Stimulated activated CD8-positive, alpha-beta memory T cell treated with anti-CD3 and anti-CD28 coated beads, Interleukin-7, amount 100 ng/mL, for 4 hours (primary cell): ENCODE results near the gene TMEM119.

ENCODE experiments used
- DNase-seq, 2 donors: peaks; one replicate each; pipeline ENCODE4 v3.0.0-alpha.2; 2020; ENCODE audit warnings: low read depth in 2 of 2

The TMEM119 gene

DNA sequence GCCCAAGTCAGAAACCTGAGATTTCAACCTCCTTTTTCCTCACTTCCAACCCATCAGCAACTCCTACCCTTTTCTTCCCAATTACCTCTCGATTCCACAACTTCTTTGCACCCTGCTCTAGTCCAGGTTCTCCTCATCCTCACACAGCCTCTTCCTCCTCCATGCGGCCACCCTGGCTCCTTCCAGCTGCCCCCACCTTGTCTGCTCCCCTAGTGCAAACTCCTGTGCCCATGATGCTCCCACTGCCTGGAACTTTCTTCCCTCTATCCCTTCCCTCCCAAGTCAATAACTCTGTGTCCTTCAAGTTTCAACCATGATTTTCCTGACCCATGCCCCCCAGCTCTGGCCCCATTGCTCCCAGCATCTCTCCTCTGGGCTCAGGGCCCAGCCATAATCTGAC, 18.5 kb upstream of the TMEM119 start:
- DNase-seq, result no peak

DNA sequence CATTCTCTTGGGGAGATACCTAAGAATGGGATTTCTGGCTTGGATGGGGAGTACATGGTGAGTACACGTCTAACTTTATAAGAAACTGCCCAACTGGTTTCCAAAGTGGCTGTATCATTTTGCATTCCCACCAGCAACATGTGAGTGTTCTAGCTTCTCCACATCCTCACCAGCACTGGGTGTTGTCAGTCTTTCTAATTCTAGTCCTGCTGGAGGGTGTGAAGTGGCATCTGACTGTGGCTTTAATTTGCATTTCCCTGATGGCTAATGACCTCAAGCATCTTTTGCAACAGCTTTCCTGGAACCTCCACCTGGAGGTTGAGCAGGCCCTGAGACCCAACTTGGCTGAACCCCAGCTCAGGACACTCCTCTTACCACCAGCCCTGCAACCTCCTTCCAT, 18.0 kb upstream of the TMEM119 start:
- no peak for DNase-seq

DNA sequence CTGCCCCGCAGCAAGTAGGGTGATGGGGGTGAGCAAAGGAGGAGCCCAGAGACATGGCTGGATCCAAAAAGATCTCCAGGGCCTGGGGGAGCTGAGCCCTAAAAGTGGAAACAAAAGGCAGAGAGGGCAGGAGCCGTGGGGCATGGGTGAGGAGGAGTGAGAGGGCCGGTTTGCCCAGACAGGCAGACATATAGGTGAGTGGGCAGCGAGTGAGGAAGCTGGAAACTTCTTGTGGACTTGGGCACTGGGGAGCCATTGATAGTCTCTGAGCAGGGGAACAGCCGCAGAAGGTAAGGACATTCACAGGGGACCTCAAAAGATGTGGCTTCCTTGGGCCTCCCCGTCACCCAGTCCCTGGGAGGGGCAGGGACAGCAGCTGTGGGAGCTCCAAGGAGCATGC, 16.8 kb upstream of the TMEM119 start:
- no peak for DNase-seq

DNA sequence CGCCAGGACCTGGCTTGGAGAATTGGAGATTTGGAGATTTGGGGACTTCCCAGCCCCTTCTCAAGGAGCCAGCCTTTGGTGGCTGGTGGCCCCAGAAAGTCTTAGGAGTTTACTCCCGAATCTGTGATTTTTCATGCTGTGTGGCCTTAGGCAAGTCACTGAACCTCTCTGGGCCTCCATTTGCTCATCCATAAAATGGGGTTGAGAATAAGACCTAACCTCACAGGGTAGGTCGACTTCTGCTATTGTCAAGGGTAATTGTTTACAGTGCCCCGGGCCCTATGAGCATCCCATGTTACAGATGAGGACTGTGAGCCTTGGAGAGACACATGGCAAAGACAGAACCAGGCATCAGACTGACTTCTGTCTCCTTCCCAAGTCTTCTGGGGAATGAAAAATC, 16.2 kb upstream of the TMEM119 start:
- DNase-seq, result no peak

DNA sequence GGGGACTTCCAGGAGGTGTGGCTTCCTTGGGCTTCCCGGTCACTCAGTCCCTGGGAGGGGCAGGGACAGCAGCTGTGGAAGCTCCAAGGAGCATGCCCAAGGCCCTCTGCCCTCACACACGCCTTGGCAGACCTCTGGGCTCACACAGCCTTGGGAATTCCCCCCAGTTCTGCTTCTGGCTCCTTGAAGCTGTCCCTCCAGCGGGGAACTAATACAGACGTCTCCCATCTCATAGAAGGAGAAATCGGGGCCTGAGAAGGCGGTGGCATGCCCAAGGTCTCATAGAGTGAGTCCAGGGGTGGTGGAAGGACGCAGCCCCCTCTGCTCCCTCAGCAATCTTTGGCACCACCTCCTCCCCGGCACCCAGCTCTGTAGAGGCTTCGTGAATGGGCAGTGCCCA, 15.7 kb upstream of the TMEM119 start:
- no peak for DNase-seq

DNA sequence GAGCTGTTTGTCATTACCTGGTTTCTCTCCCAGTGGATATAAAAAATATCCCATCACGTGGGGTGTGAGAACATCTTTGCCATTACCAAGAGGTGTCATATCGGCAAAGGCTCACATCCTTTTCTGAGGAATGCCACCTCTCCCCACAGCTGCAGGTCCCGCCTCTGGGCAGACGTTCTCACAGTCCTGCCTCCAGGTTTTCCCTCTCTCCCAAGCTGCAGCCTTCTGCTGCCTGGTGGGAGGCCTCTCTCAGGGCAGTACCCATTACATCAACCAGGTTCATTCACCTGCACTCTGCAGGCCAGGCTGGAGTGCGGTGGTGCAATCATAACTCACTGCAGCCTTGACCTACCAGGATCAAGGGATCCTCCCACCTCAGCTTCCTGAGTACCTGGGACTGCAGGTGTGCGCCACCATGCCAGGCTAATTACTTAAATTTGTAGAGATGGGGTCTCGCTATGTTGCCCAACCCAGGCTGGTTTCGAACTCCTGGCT, 15.0 kb upstream of the TMEM119 start:
- DNase-seq, result no peak

DNA sequence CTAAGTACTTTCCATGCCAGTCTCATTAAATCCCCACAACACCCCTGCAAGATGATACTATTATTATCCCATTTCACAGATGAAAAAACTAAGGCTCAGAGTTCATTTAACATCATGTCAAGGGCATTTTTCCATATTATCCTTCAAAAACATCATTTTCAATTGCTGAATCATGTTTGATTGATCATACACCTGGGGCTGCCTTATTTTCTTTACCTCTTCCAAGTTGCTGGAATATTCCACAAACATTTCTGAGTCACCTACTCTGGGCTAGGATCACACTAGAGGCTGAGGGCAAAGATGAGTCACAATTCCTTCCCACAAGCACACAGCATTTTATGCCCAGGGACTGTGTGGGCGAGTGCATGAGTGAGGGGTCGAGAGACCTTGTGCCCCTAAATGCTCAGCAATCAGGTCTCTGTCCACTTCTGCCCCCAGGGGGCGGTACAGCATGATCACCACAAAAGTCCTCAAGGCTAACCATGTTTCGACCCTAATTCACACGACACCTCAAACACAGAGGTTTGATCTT, 14.1 kb upstream of the TMEM119 start:
- peak; percentile 53 to 62 for DNase-seq

DNA sequence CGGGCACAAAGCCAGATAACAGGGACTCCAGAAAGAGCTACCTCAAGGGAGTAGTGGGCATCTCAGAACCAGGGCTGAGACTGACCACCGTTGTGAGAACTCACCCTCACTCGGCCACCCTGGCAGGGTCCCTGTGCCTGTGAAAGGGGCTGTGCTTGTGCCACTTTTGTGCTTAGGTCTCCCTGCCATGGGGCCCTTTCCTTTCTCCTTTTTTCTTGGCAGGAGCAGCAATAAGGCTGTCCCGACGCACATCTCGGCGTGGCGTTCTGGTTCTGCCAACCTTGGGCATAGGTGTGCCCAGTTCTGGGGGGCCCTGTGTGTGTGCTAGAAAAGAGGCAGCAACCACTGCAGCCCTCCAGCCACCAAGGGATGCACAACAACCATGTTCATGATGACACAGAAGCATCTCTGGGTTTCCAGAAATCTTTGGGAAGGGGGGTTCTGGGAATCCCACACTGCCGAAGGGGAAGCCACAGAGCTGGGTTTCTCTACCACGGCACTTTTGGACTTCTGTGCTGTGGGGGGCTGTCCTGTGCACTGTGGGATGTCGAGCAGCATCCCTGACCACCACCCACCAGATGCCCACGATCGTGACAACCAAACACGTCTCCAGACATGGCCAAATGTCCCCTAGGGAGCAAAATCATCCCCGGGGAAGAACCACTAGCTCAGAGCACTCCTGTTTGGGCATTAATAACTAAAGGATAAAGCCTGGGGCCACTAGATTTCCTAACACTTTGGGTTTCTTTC, 13.1 kb upstream of the TMEM119 start:
- DNase-seq, result no peak

DNA sequence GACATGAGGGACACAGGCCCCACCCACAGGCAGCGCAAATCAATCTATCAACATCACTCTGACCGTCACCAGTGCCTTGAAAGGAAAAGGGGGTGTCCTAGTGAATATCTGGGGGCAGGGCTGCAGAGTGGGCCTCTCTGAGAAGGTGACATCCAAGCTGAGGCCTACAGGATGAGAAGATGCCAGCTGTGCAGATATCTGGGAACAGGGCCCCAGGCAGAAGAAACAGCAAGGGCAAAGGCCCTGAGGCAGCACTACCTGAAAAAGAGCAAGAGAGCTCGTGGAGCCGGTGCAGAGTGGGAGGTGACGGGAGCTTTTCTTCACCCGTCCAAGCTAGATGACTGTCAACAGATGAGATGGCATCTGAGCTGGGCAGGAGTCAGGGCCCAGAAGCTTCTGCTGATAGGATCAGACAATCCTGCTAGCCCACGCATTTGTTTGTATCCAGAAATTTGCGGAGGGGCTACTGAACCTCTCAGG, 12.5 kb upstream of the TMEM119 start:
- DNase-seq, result no peak

DNA sequence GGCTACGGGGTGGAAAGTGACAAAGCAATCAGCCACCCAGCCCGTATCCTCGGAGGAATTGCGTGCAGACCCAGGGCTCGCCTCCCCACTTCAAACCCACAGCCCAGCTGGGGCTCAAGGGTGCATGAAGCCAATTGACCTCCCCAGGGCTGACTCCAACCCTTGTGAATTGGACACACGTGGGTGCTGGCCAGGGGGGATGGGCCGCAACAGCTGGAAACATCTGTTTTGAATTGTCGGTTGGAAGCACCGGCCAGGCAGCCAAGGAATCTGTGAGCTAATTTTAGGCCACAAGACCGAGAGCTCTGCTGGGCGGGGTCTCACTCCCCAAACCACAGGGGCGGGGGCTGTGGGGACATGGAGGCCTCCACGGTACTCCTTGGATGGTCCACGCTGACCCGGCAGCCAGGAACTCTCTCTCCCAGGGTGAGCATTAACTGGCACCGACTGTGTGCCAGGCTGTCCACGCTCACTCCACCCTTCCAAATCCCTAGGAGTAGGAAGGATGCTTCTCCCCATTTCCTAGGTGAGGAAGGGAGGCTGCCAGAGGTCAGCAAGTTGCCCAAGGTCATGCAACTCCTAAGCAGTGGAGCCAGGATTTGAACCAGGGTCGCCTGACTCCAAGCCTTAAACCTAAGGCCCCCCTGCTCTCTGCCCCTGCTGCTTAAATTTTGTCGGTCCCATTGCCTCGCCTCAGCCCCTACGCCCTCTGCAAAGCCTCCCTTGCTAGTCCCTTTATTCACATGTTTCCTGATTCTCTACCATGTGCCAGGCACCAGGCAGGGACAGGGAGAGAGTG, 11.9 kb upstream of the TMEM119 start:
- DNase-seq, result no peak

DNA sequence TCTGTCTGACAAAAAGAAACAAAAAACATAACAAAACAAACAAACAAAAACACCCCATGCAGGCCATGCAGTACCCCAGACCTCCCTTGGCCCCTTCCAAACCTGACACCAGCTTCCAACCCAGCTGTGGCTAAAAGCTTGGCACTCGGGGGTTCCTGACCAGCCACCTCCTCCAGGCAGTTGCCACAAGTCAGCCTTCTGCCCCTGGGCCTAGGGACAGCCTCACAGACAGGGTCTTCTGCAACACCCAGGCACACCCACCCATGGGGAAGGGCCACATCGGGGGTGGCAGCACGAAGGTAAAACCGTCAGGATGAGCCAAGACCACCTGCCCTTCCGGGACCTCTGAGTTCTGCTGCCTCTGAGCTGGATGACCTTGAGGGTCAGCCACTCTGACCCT, 10.7 kb upstream of the TMEM119 start:
- no peak for DNase-seq

DNA sequence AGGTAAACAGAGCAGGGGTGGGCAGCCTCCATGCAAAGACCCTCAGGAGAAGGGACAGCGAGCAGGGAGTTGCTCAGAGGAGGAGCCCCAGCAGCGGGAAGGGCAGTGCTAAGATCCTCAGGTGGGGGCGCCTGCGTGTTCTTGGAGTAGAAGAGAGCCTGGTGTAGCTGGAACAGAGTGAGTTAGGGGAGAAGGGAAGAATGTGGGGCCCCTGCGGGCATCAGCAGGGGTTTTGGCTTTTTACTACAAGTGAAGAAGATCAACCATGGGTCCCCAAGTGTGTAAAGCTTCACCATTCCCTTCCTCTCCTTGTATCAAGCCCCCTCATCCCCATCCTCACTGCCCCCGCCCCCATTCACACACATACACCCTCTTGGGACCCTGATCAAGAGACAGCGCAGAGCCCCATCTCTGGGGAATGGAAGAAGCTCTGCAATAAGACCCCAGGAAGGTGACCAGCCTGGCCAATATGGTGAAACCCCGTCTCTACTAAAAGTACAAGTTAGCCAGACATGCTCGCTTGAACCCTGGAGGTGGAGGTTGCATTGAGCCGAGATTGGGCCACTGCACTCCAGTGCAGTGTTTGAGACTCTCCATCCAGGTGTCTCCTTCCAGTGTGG, 10.2 kb upstream of the TMEM119 start:
- no peak for DNase-seq

DNA sequence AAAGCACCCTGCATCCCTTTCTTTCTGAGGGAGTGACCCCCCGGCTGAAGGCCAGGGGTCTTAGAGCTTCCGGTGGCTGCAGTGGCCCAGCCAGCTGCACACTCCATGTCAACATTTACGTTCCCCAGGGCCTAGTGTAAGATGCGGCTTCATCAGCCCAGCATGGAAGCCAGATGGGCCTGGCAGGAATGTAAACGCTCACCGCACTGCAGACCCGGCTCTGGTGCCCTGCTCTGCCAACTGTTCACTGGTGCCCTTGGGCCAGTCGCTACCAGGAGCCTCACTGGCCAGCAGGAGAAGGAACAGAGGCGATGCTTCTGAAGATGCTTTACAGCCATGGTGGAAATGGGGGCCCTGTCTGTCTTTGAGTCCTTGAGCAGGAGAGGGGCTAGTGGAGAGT, 8.6 kb upstream of the TMEM119 start:
- DNase-seq, result no peak

DNA sequence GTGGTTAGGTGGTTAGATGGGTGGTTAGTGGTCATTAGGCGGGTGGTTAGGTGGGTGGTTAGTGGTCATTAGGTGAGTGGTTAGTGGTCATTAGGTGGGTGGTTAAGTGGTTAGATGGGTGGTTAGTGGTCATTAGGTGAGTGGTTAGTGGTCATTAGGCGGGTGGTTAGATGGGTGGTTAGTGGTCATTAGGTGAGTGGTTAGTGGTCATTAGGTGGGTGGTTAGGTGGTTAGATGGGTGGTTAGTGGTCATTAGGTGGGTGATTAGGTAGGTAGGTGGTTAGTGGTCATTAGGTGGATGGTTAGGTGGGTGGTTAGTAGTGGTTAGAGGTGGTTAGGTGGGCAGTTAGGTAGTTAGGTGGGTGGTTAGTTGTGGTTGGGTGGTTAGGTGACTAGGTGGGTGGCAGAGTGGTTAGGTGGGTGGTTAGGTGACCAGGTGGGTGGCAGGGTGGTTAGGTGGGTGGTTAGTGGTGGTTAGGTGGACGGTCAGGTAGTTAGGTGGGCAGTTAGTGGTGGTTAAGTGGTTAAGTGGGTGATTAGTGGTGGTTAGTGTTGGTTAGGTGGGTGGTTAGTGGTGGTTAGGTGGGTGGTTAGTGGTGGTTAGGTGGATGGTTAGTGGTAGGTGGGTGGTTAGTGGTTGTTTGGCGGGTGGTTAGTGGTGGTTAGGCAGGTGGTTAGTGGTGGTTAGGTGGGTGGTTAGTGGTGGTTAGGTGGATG, 8.0 kb upstream of the TMEM119 start:
- DNase-seq, result no peak

DNA sequence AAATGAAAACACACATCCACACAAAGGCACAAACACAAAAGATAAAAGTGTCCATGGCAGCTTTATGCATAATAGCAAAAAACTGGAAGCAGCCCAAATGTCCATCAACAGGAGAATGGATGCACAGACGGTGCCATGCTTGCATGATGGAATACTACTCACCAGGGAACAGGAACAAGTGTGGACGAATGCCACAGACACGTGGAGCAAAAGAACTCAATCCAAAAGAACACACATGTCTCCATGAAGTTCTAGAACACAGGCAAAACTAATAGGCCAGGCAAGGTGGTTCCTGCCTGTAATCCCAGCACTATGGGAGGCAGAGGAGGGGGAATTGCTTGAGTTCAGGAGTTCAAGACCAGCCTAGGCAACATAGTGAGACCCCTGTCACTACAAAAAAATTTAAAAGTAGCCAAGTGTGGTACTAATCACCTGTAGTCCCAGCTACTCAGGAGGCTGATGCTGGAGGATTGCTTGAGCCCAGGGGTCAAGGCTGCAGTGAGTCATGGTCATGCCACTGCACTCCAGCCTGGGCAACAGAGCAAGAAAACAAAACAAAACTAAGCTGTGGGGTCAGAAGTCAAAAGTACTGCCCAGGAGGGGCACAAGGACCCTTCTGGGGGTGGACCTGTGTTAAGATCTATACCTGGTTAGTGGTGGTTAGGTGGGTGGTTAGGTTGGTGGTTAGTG, 7.3 kb upstream of the TMEM119 start:
- no peak for DNase-seq

DNA sequence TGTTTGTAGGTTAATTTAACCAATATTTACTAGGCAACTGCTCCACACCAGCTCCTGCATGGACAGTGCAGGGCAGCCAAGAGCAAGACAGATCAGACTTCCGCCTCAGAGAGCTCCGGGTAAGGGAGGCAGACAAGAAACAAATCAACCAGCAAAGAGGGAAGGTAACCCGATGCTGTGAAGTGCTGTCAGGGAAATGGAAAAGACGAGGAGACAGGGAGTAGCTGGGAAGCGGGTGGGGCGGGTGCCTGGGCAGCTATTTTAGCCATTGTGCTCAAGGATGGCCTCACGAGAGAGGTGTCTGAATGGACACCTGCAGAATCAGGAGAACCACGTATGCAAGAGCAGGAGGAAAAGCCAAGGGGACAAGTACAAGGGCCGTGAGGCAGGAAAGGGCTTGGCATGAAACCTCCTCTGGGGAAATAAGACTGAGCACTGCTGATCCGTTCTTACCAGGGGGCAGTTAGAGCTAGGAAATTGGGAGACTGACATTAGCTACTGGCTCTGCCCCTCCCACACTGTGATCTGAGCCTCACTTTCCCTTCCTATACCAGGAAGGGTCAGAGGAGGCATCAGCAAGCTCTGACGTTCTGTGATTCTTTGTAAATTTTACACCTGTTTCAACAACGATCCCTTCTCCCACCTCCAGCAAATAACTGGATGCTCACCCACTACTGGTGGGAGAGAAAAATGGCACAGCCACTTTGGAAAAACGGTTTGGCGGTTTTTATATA, 6.5 kb upstream of the TMEM119 start:
- DNase-seq, result no peak

DNA sequence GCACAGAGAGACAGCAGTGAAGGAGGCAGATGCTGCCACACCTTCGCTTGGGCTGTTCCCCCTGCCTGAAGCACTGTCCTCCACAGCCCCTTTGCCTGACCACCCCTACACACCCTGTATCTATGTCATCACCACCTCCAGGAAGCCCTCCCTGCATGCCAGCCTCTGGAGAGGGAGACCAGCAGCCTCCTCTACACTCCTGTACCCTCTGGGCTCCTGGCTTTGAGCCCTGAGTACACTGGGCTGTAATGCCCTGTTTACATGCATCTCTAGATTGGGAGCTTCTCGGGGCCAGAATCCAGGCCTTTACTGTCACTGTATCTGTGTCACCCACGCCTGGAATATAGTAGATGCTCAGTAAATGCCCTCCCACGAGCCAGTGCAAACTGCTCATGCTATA, 5.9 kb upstream of the TMEM119 start:
- DNase-seq, result no peak

DNA sequence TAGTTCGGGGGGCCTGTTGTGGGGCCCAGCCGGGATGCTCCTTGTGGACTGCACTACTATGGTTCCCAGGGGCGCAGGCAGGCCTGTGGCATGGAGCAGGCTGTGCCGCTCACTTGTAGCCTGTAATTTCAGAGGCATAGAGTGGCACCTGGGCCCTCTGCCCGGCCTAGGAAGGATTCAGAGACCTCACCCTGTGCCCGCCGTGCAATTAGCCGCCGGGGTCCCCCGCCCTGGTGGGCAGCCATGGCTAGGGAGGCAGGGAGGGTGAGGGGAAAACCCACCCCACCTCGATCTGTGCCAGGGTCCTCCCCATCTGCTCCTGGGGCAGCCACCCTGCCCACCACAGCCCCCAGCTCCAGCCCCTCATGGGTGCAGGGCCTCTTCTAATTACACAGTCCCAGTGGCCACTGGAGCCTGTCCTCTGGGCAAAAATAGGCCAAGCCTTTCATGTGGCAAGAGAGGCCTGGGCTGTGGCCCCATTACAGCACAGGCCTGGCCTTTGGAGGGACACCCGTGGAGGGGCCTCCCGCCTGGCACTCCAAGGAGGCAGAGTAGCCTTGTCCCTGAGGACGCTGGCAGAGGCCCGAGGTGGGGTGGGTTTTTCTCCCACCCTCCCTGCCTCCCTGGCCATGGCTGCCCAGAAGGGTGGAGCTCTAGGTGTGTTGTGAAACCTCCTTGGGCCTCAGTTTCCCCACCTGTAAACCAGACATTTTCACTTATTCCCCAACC, 5.3 kb upstream of the TMEM119 start:
- no peak for DNase-seq

DNA sequence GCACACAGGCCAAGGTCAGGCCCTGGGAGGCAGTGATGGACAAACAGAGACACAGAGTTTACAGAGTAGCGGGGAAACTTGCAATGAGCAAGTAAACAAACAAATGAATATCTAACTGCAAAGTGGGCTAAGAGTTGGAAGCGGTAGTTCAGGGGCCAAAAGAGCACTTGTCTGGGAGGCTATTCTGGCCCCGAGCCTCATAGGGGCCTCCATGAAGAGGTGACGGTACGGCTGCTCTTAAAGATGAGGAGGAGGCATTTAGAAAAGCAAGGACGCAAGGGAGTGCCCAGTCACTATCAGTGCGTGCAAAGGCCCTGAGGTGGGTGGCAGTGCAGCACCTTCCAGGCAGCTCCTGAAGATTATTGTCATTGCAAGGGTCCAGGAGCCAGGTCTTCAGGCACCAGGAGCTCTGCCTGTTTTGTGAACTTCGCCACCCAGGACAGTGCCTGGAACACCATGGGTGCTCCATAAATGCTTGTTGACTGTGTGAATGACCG, 4.4 kb upstream of the TMEM119 start:
- DNase-seq, result no peak

DNA sequence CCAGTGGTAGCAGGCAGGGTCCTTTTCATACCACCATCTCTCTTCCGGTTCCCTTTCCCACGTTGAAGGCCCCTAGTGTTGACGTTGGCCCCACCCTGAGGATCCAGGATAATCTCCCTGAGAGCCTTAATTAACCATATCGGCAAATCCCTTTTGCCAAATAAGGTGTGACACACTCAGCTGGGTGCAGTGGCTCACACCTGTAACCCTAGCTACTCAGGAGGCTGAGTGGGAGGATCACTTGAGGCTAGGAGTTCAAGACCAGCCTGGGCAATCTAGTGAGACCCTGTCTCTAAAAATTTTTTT, 2.8 kb upstream of the TMEM119 start:
- DNase-seq, result no peak
